Head of caudate nucleus (tissue), 42 donors: Measurements from ENCODE around the gene FKTN.

ENCODE experiments used
- DNase-seq, 42 donors: peaks; one replicate each; pipeline versions ENCODE4 v3.0.0 to v3.0.0-alpha.2; 2020 to 2021; ENCODE audit warnings: mixed read lengths in 7 of 42
- intact Hi-C: fragments of 100-400 bp; cut with DNase I; formaldehyde crosslinking; loops from one replicate; pipeline ENCODE4 v1.15.0; 2022

FKTN gene

DNA sequence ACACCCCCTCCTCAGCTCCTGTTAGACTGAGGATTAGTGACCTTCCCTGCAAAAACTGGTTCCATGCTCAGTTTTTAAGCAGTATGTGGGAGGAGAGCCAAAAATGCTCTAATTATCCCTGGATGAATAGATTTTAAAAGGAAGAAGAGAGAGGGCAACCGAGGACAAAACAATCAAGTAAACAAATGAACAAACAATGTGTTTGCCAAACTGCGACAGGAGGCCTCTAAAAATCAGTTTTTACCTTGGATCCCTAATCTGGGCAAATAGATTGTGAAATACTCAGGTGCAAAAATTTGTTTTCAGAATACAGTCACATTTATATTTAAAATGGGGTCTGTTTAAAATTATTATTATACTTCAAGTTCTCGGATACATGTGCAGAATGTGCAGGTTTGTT, 112.8 kb downstream of the FKTN start:
- DNase-seq, result no peak
- intact Hi-C loops, result no loop called here

DNA sequence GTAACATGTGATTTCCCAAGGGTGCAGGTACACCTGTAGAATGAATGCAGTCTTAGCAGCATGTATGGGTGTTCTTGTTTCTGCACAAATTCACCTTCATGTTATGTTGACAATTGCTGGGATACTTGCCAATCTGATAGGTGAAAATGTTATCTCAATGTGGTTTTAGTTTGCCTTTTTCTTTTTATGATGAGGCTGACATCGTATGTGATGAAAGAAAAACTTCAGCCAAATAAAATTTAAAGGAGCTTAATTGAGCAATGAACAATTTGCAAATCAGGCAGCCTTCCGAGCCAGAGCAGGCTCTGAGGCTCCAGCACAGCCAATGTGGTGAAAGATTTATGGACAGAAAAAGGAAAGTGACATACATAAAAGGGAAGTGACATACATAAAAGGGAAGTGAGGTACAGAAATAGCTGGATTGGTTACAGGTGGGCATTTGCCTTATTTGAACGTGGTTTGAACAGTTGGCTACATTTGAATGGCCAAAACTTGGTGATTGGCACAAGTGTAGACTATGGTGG, 114.8 kb downstream of the FKTN start:
- intact Hi-C loops, result no loop called here
- no peak for DNase-seq

DNA sequence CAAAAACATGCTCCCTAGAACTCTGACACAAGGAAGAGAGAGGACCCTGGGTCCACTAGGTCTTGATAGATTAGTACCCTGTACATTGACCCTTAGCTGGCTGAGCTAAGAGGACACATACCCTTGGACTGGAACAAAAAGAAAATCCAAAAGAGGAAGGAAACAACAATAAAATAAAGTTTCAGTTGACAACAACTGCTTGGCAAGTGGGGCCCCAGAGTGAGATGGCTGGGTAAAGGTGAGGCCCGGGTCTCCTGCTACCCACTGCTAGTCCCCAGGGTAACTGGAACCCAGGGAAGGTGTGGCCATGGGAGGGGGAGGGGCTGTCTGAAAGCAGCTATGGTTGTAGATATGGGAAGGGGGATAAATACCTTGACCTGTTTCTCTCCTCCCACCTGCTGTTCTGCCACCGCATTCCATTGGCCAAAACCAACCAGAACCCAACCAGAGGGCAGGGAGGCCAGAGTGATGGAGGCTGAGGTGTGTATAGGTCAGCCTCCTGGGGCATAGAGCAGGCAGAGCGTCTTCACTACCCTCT, 116.0 kb downstream of the FKTN start:
- no peak for DNase-seq

DNA sequence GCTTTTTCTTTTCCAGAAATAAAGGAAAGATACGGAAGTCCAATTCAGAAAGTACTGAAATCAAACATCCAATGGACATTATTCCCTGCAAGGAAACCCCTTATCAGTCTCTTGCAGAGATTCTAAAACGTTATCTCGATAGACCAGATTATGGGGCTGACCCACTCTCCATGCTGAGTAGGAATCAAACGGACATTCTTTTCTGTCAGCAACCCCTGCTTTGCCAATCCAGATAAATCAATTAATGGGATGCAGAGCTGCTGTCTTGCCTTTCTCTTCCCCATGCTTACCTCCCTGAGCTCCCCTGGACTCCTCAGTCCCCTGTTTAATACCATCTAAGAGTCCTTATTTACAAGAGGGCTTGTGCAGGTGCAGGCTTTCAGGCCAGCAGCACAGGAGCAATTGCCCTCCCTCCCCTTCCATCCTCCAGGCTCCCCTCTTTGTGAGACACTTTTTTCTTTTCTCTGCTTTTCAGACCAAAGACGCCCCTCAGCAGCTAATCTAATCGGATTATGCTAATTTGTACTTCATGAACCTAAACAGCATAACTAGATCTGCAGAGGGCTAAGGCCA, 118.5 kb downstream of the FKTN start:
- no peak for DNase-seq
- intact Hi-C loops, result no loop called here

More for the DNA sequence above, 116.0 kb downstream of the FKTN start:
- intact Hi-C loops, result no loop called here

DNA sequence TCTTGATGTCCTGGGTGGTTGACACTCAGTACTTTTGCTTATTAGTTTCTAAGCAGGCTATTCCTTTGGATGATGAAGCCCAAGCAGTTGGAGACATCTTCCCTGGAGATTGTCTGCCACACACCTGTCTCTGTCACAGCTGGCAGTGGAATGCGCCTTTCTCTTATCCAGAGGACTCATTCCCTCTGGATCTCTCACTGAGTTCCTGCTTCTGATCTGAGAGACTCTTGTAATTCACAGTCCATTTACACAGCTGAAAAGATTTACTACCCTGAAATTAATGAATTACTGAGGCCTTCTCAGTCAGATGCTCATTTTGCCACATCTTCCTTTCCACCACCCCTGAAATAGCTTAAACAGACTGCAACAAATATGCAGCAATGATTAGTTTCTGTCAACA, 120.2 kb downstream of the FKTN start:
- intact Hi-C loops, result no loop called here
- no peak for DNase-seq

DNA sequence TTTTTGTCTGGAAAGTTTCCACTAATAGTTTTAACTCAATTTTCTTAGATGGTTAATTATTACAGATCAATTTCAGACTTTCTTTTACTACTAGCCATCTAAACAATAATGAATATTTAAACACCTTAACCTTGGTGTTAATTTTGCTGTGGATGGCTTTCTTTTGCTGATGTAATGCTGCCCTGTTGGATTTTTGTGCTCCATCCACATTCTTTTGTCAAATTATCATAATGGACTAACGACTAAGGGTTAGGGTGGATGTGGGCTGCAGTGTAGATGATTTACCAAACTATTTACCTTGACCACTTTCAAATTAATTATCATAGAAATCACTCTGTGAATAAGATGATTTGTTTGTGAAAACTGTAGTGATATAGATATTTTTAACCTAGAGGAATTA, 120.8 kb downstream of the FKTN start:
- no peak for DNase-seq
- intact Hi-C loops, result no loop called here

DNA sequence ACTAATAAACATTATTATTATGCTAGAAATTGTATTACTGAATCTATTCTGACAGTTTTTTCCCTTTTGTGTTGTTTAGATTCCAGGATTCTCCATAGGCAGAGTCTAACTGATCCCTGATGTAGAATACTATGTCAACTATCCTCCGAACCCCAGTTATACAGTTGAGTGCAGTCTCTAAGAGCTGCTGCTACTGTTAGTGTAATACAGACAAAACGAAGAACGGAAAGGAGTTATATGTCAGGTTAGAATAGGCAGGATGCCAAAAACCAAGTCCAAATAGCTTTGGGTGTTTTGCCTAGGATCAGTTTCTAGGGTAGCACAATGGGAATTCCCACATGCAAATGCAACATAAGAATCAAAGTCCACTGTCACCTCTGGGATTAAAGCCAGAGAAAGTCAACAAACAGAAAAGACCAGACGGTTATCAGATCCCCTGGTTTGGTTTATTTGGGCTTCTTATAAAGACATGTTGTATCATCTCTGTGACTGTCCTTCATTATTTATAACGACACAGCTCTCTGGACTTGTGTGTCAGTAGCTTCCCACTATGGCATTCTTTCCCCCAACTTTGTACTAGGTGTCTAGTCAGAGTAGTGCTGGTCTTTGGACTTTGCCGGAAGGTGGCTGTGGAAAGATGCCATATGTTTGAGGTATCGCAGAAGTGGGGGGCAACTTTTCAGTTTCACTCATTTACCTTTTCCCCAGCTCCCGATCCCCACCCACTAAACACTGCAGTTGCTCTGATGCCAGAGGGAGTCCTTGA, 121.5 kb downstream of the FKTN start:
- intact Hi-C loops, result no loop called here
- no peak for DNase-seq

DNA sequence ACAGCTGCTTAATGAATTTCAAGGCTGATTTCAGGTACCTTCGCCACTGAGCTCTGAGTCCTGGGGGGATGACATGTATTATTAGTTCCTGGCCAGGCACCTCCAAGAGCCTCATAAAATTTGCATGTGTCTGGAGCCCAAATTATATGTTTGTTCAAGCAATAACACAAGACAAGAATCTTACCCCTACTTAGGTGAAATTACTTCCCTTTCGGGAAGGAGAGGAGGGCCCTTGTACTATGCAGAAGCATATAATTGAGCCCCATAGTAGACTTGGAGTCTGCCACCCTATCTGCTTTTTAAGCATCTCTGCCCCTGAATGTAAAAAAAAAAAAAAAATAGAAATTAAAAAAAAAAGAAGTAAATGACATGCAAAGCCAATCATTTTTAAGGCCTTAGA, 123.4 kb downstream of the FKTN start:
- DNase-seq, result no peak
- intact Hi-C loops, result no loop called here

DNA sequence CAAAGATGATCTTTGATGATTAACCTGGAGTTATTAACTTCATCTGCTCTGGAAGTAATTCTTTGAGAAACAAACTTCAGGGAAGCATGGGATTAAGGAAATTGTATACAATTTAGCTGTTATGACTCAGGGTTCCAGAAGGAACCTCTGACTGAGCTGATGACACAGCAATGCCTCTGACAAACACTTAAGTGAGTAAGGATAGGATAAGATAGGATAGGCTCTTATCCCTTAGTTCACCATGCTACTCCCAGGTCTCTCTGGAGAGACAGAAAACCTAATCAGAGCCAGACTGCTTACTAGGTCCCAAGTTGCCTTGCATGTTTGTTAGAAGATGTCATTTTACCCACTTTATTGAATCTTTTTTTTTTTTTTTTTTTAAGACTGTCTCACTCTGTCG, 123.8 kb downstream of the FKTN start:
- intact Hi-C loops, result no loop called here
- DNase-seq, result no peak

DNA sequence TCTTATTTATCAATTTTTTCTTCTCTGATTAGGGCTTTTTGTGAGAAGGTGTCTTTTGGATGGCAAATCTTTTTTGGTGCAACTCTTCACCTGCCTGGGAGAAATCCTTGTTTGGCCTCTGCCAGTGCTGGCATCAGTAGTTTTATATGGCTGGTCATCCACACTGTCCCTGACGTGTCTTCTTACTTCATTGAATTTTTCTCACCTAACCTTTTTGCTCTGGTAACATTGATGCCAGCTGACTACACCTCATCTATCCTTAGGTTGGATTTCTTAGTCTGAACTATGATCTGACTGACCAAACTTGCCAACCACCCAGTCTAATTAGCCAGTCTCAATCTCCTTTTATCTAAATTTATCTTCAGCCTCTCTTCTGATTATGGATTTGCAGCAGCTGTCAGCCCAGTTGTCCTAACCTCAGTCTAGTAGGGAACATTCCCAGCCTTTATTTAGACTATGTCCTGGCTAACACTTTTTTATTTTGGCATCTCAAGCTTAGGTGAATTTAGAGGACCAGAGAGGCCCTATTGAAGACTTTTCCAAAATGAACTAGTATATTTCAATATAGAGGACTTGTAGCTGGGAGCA, 125.9 kb downstream of the FKTN start:
- intact Hi-C loops, result no loop called here
- DNase-seq, result no peak

DNA sequence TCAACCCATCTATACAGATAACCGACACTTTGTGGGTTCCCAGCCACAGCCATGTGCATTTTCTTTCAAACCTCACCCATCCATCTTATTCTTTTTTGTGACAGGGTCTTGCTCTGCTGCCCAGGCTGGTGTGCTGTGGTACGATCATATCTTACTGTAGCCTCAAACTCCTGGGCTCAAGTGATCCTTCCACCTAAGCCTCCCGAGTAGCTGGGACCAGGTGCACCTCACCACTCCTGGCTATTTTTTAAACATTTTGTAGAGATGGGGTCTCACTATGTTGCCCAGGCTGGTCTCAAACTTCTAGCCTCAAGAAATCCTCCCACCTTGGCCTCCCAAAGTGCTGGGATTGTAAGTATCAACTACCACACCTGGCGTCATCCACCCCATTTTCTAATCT, 129.0 kb downstream of the FKTN start:
- no peak for DNase-seq
- intact Hi-C loops, result no loop called here
